ENCODE data around the gene ARID1A.

GRCh38 chr1:26701266-26701994, 5.6 kb downstream of the ARID1A start:
- TF ChIP-seq EZH2phosphoT487 (IDR thresholded peaks at IDR 0.05; ENCODE audit: insufficient read depth, low read depth), result no peak
- TF ChIP-seq EZH2 (IDR thresholded peaks at IDR 0.05; ENCODE audit: insufficient read depth, poor library complexity, severe bottlenecking), result no peak
